Rectal smooth muscle tissue (tissue), 1 donor: ENCODE data around the gene CKB.
"Not testable (repeated sequence)": the region's sequence is repeated elsewhere in the genome, so short reads cannot be mapped to it uniquely, and the experiment has no call there.

Experiments
- H3K27ac ChIP-seq: one replicate; pipeline ENCODE4 v1.7.0; 2013; ENCODE audit warnings: low read depth, low read length, inconsistent platforms
- H3K27me3 ChIP-seq: one replicate; pipeline ENCODE4 v1.7.0; 2013; ENCODE audit warnings: low read length; ENCODE audit not compliant: control insufficient read depth, insufficient read depth
- H3K36me3 ChIP-seq: one replicate; pipeline ENCODE4 v1.7.0; 2013; ENCODE audit warnings: low read length; ENCODE audit not compliant: control insufficient read depth, insufficient read depth
- H3K4me1 ChIP-seq: one replicate; pipeline ENCODE4 v1.7.0; 2013; ENCODE audit warnings: low read length; ENCODE audit not compliant: control insufficient read depth, insufficient read depth
- H3K4me3 ChIP-seq: one replicate; pipeline ENCODE4 v1.7.0; 2013; ENCODE audit warnings: low read length
- H3K9ac ChIP-seq: one replicate; pipeline ENCODE4 v1.7.0; 2013; ENCODE audit warnings: low read length

The CKB gene

GRCh38 chr14:103516426-103517173 lies 6.0 kb downstream of the CKB start:
- H3K27ac ChIP-seq, result no peak overlapping the region
- no peak overlapping the region for H3K4me3 ChIP-seq
- peaks cover 4% of the 10 kb centered on the region for H3K36me3 ChIP-seq
- no peak overlapping the region for H3K9ac ChIP-seq
- no peaks in the 10 kb centered on the region for H3K27me3 ChIP-seq
- H3K4me1 ChIP-seq, result peaks cover 42% of the 10 kb centered on the region

- Histone ChIP-seq H3K4me3 (no peak overlapping the region), H3K9ac (no peak overlapping the region), H3K27ac (no peak overlapping the region), H3K27me3 (no peaks in the 10 kb centered on the region), H3K36me3 (peaks cover 3% of the 10 kb centered on the region), H3K4me1 (peaks cover 36% of the 10 kb centered on the region)
Observed at GRCh38 chr14:103514596-103515421, 7.8 kb downstream of the CKB start.

- no peak overlapping the region for H3K9ac ChIP-seq
- no peaks in the 10 kb centered on the region for H3K27me3 ChIP-seq
- peak overlapping the region; percentile 90 for H3K27ac ChIP-seq
- peaks cover 20% of the 10 kb centered on the region for H3K4me1 ChIP-seq
- no peak overlapping the region for H3K4me3 ChIP-seq
- peaks cover 6% of the 10 kb centered on the region for H3K36me3 ChIP-seq
Observed at GRCh38 chr14:103512701-103513611, 9.7 kb downstream of the CKB start.

GRCh38 chr14:103512180-103512579 lies 10.4 kb downstream of the CKB start:
- peak overlapping the region; percentile 90 for H3K27ac ChIP-seq
- not testable (repeated sequence) for H3K9ac ChIP-seq

GRCh38 chr14:103510724-103511693 lies 11.6 kb downstream of the CKB start:
- Histone ChIP-seq H3K4me1 (peaks cover 18% of the 10 kb centered on the region), H3K9ac (no peak overlapping the region), H3K27me3 (no peaks in the 10 kb centered on the region), H3K36me3 (peaks cover 6% of the 10 kb centered on the region), H3K27ac (no peak overlapping the region), H3K4me3 (no peak overlapping the region)

More at GRCh38 chr14:103512180-103512579, 10.4 kb downstream of the CKB start:
- H3K36me3 ChIP-seq, H3K4me3 ChIP-seq, H3K27me3 ChIP-seq: not testable (repeated sequence)
- peaks cover 18% of the 10 kb centered on the region for H3K4me1 ChIP-seq

GRCh38 chr14:103509864-103510723 lies 12.5 kb downstream of the CKB start:
- no peaks in the 10 kb centered on the region for H3K27me3 ChIP-seq
- peaks cover 11% of the 10 kb centered on the region for H3K36me3 ChIP-seq
- H3K4me1 ChIP-seq, result peaks cover 18% of the 10 kb centered on the region
- no peak overlapping the region for H3K27ac ChIP-seq
- no peak overlapping the region for H3K9ac ChIP-seq
- H3K4me3 ChIP-seq, result no peak overlapping the region

- H3K27me3 ChIP-seq, result no peaks in the 10 kb centered on the region
- H3K27ac ChIP-seq, result no peak overlapping the region
- peaks cover 14% of the 10 kb centered on the region for H3K36me3 ChIP-seq
Observed at GRCh38 chr14:103508521-103509329, 13.9 kb downstream of the CKB start.

GRCh38 chr14:103507751-103508150 lies 14.9 kb downstream of the CKB start:
- Histone ChIP-seq H3K4me3 (no peak overlapping the region), H3K36me3 (peaks cover 20% of the 10 kb centered on the region), H3K27me3 (no peaks in the 10 kb centered on the region), H3K27ac (no peak overlapping the region), H3K4me1 (peaks cover 5% of the 10 kb centered on the region), H3K9ac (no peak overlapping the region)

More at GRCh38 chr14:103508521-103509329, 13.9 kb downstream of the CKB start:
- H3K4me3 ChIP-seq, result no peak overlapping the region
- H3K9ac ChIP-seq, result no peak overlapping the region
- peaks cover 15% of the 10 kb centered on the region for H3K4me1 ChIP-seq

- Histone ChIP-seq H3K27ac (no peak overlapping the region), H3K36me3 (peaks cover 21% of the 10 kb centered on the region), H3K4me1 (peaks cover 4% of the 10 kb centered on the region), H3K4me3 (no peak overlapping the region), H3K27me3 (no peaks in the 10 kb centered on the region), H3K9ac (no peak overlapping the region)
Observed at GRCh38 chr14:103504991-103505565, 17.6 kb downstream of the CKB start.

- no peaks in the 10 kb centered on the region for H3K27me3 ChIP-seq
- H3K9ac ChIP-seq, result no peak overlapping the region
- H3K36me3 ChIP-seq, result peaks cover 16% of the 10 kb centered on the region
- H3K27ac ChIP-seq, result no peak overlapping the region
- H3K4me1 ChIP-seq, result peaks cover 4% of the 10 kb centered on the region
- no peak overlapping the region for H3K4me3 ChIP-seq
Observed at GRCh38 chr14:103503296-103503695, 19.3 kb downstream of the CKB start.
